Measurements from ENCODE around the gene KLC1. TPM values are rescaled to one million over a fixed set of nuclear protein-coding genes. Genes with fewer than 3 reads are reported as not detected.

Gene KLC1
- total and polyA plus RNA-seq, 2 of the 8 experiments (the other 6 are each of a cell fraction or from before 2014, with no cell fraction given), result 84.6 to 134 TPM

DNA sequence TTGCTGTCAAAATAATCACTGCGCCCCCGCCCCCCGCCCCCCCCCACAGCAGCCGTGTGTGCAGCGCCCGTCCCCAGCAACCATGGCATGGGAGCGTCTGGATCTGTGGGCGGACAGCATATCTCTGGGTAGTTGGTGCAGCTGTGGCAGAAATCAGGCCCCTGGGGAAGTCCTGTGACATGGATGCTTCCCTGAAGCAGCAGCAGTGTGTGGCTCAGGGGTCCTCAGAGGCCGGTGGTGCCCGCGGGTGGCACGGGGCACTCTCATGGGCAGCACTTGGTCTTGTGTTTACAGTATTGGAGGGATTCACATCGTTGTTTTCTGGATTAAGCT, 67.0 kb downstream of the KLC1 start:
- WGBS, 2 experiments (ENCODE audit: extremely low coverage in 1 of 2, insufficient coverage in 1 of 2, insufficient read length in 1 of 2, insufficient replicate concordance in 2 of 2, low coverage in 1 of 2, low lambda C conversion rate in 2 of 2, missing lambda C conversion rate in 1 of 2), result 94% methylated on average over 12 of the region's 13 CpGs; no CpG with 5 or more reads in 1 of the 2 experiments
- Histone ChIP-seq H3K56ac (replicated peaks; ENCODE audit: insufficient read length, low read depth, low read length) (no peak overlapping the region), H3K79me2 (ENCODE audit: control insufficient read depth in 1 of 2, insufficient read depth in 2 of 2, low read length in 2 of 2) (no peaks in the 10 kb centered on the region; a peak in 1 of 4 replicates), H2BK120ac (replicated peaks; ENCODE audit: low read depth, low read length) (no peak overlapping the region), H3K9ac (replicated peaks in 1 of 4; ENCODE audit: extremely low read depth in 1 of 4, low read depth in 3 of 4, low read length in 3 of 4) (no peak overlapping the region), H3K23me2 (ENCODE audit: low read depth, low read length) (no peaks in the 10 kb centered on the region), H2BK20ac (ENCODE audit: low read length) (no peak overlapping the region), H3K27ac (ENCODE audit: low read depth, low read length) (no peak overlapping the region), H3K4me3 (ENCODE audit: extremely low read depth in 1 of 4, insufficient read depth in 2 of 4, low read depth in 3 of 4, low read length in 4 of 4) (no peak overlapping the region), H3K4me1 (replicated peaks in 1 of 4; ENCODE audit: control insufficient read depth in 3 of 4, insufficient read depth in 4 of 4, low read length in 3 of 4) (peaks cover 0 to 2% (median 0%) of the 10 kb centered on the region in 4 experiments; a peak in 2 of 7 replicates), H4K8ac (ENCODE audit: extremely low read depth, insufficient read depth, low read length) (no peak overlapping the region), H4K91ac (replicated peaks; ENCODE audit: insufficient read length, low read length) (no peak overlapping the region), H2AK5ac (ENCODE audit: low read depth, low read length) (no peak overlapping the region), H3K18ac (ENCODE audit: extremely low read depth, low read length) (no peak overlapping the region), H3K14ac (ENCODE audit: insufficient read length) (no peak overlapping the region), H4K5ac (ENCODE audit: insufficient read length, low read depth, low read length) (no peak overlapping the region), H3K36me3 (ENCODE audit: control insufficient read depth in 2 of 4, insufficient read depth in 4 of 4, low read length in 3 of 4) (peaks cover 7 to 37% (median 15%) of the 10 kb centered on the region in 4 experiments; a peak in 6 of 8 replicates), H3K9me3 (ENCODE audit: insufficient read depth in 2 of 2, low read depth in 1 of 2, low read length in 1 of 2) (no peaks in the 10 kb centered on the region), H3K79me1 (ENCODE audit: low read depth, low read length) (peaks cover 8% of the 10 kb centered on the region; the same call in 1 of the 2 replicates), H2BK15ac (ENCODE audit: low read length) (no peak overlapping the region), H3K4me2 (ENCODE audit: insufficient read depth in 1 of 2, low read depth in 2 of 2, low read length in 2 of 2) (no peak overlapping the region), H4K20me1 (replicated peaks in 1 of 2; ENCODE audit: control insufficient read depth in 1 of 2, insufficient read depth in 2 of 2, low read length in 2 of 2) (peaks cover 10 to 27% of the 10 kb centered on the region in 2 experiments), H3K27me3 (replicated peaks in 1 of 4; ENCODE audit: control insufficient read depth in 3 of 4, extremely low read depth in 1 of 4, insufficient read depth in 3 of 4, low read length in 3 of 4) (no peaks in the 10 kb centered on the region), H2BK5ac (ENCODE audit: low read depth, low read length) (no peak overlapping the region), H3K4ac (replicated peaks; ENCODE audit: insufficient read length, low read depth, low read length) (no peak overlapping the region), H2BK12ac (ENCODE audit: low read depth, low read length) (no peak overlapping the region), H2AFZ (ENCODE audit: low read length) (no peak overlapping the region), H3K23ac (ENCODE audit: insufficient read length) (no peak overlapping the region)
- POLR2A ChIA-PET (ENCODE audit: partially characterized antibody), result interaction anchor here (1.3 to 8.8 kb wide), 4 partner anchors 8 to 19 kb away, joined by 3 to 74 read pairs (median 4); partner anchors contain the start of genes XRCC3 and ZFYVE21
- DNase-seq (ENCODE audit: low read depth in 1 of 2, low spot score in 2 of 2) (no peak), FAIRE-seq (no peak)
- CTCF ChIA-PET (ENCODE audit: partially characterized antibody), result interaction anchor here (1.1 to 2.1 kb wide), 3 partner anchors 10 to 17 kb away, joined by 4 to 9 read pairs (median 5); no protein-coding TSS in a partner anchor
- TF ChIP-seq RFX5 (IDR thresholded peaks at IDR 0.05; ENCODE audit: borderline replicate concordance, low read depth, low read length), result no peak
- TF ChIP-seq, protein P1, sequence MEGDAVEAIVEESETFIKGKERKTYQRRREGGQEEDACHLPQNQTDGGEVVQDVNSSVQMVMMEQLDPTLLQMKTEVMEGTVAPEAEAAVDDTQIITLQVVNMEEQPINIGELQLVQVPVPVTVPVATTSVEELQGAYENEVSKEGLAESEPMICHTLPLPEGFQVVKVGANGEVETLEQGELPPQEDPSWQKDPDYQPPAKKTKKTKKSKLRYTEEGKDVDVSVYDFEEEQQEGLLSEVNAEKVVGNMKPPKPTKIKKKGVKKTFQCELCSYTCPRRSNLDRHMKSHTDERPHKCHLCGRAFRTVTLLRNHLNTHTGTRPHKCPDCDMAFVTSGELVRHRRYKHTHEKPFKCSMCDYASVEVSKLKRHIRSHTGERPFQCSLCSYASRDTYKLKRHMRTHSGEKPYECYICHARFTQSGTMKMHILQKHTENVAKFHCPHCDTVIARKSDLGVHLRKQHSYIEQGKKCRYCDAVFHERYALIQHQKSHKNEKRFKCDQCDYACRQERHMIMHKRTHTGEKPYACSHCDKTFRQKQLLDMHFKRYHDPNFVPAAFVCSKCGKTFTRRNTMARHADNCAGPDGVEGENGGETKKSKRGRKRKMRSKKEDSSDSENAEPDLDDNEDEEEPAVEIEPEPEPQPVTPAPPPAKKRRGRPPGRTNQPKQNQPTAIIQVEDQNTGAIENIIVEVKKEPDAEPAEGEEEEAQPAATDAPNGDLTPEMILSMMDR (IDR thresholded peaks at IDR 0.05; ENCODE audit: control extremely low read depth in 1 of 3, insufficient read depth in 1 of 3, low read depth in 1 of 3, low read length in 3 of 3), result no peak
- TF ChIP-seq EP300 (IDR thresholded peaks at IDR 0.05; ENCODE audit: borderline replicate concordance in 1 of 2, low read depth in 2 of 2, low read length in 2 of 2), result no peak
